WI38 (cell line): ENCODE data around the gene CTBP1.
A peak's percentile ranks its signal among the peaks of the same experiment; 100 is the strongest.

Experiments used
- H3K4me3 ChIP-seq: 2 replicates; pipeline ENCODE4 v1.5.1; 2011; ENCODE audit warnings: low read depth, mild to moderate bottlenecking, control low read depth, low read length
- CTCF ChIP-seq: IDR thresholded peaks from 2 replicates; pipeline ENCODE4 v1.5.1; 2012; ENCODE audit warnings: low read depth, mild to moderate bottlenecking, control low read depth, low read length

Gene CTBP1

DNA sequence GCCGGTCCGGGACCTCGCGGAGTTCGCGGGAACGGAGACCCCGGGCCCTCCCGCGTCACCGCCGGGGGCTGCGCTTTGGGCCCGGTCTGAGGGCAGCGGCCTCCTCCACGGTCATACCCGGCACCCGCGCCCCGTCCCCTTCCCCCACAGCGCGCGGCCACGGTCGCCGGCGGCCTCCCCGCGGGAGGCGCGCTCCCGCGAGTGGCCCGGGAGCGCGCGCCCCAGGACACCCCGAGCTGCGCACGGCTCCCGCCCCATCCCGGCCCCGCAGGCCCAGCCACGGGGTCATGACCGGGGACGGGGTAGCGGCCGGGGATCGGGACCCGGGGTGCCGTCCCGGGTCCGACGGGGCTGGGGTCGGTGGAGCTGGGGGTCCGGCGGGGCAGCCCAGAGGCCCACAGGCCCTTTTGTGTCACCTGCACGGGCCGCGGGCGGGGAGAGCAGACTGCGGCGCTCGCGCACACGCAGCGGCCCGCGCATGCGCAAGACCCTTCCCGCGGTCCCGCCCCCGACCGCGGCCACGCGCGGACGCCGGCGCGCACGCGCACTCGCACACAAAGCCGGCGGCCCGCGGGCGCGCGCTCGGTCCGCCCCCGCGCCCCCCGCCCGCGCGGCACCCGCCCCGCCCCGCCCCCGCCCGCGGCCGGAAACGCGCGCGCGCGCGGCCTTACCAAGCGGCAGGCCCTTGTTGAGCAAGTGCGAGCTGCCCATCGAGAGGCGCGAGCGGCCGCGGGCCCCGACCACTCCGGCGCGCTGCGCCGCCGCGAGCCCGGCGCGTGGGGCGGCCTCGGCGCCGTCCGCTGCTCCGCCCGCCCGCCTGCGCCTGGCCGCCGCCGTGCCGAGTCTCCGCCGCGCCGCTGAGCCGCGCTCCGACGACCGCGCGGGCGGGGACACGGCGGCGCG lies at the start of gene CTBP1:
CTBP1 (minus strand) TSS at position 886 of the 903 bp plus-strand sequence. CDS start 7,799 bp downstream, outside the sequence.
- TF ChIP-seq CTCF: no peak
- H3K4me3 ChIP-seq: peak within 1 kb of the TSS; percentile 81

- TF ChIP-seq CTCF: no peak
Measured at GRCh38 chr4:1298461-1298860, 49.5 kb upstream of the CTBP1 start.

GRCh38 chr4:1297456-1298325 lies 48.8 kb upstream of the CTBP1 start:
- TF ChIP-seq CTCF: no peak
- no peak overlapping the region for H3K4me3 ChIP-seq

More at GRCh38 chr4:1298461-1298860, 49.5 kb upstream of the CTBP1 start:
- no peak overlapping the region for H3K4me3 ChIP-seq

- H3K4me3 ChIP-seq: no peak overlapping the region
- no peak for TF ChIP-seq CTCF
Measured at GRCh38 chr4:1297023-1297395, 48.1 kb upstream of the CTBP1 start.

- no peak for TF ChIP-seq CTCF
- no peak overlapping the region for H3K4me3 ChIP-seq
Measured at GRCh38 chr4:1296324-1297022, 47.5 kb upstream of the CTBP1 start.

GRCh38 chr4:1295405-1296055 lies 46.6 kb upstream of the CTBP1 start:
- H3K4me3 ChIP-seq: no peak overlapping the region
- no peak for TF ChIP-seq CTCF
